Fibroblast of mammary gland (primary cell): ENCODE measurements around the gene KRTAP22-1.

ENCODE experiments used
- DNase-seq: peaks from one replicate; pipeline ENCODE4 v3.0.0-alpha.2; 2010; ENCODE audit warnings: low read depth
- H3K4me3 ChIP-seq: 2 replicates; pipeline ENCODE4 v1.5.1; 2011; ENCODE audit warnings: low read depth, mild to moderate bottlenecking, low read length, moderate library complexity; ENCODE audit not compliant: control insufficient read depth
- CTCF ChIP-seq: conservative IDR thresholded peaks from 2 replicates; pipeline ENCODE4 v1.5.1; 2011; ENCODE audit warnings: low read depth, low read length, inconsistent platforms; ENCODE audit not compliant: control insufficient read depth, insufficient read depth

KRTAP22-1 gene

GRCh38 chr21:30563630-30564029 is 37.3 kb upstream of the KRTAP22-1 start:
- no peak overlapping the region for H3K4me3 ChIP-seq
- no peak for DNase-seq
- no peak for TF ChIP-seq CTCF

GRCh38 chr21:30567617-30568016 is 33.3 kb upstream of the KRTAP22-1 start:
- no peak for DNase-seq
- TF ChIP-seq CTCF = no peak
- H3K4me3 ChIP-seq = no peak overlapping the region

- TF ChIP-seq CTCF = no peak
- DNase-seq = no peak
- no peak overlapping the region for H3K4me3 ChIP-seq
Measured at GRCh38 chr21:30577766-30578165, 23.1 kb upstream of the KRTAP22-1 start.

GRCh38 chr21:30579346-30579745 is 21.5 kb upstream of the KRTAP22-1 start:
- no peak for TF ChIP-seq CTCF
- no peak overlapping the region for H3K4me3 ChIP-seq
- DNase-seq = no peak

- no peak for DNase-seq
- H3K4me3 ChIP-seq = no peak overlapping the region
- TF ChIP-seq CTCF = no peak
Measured at GRCh38 chr21:30580132-30580531, 20.8 kb upstream of the KRTAP22-1 start.

GRCh38 chr21:30582870-30583269 is 18.0 kb upstream of the KRTAP22-1 start:
- H3K4me3 ChIP-seq = no peak overlapping the region
- DNase-seq = no peak
- no peak for TF ChIP-seq CTCF

GRCh38 chr21:30590297-30590696 is 10.6 kb upstream of the KRTAP22-1 start, which contains the start of gene KRTAP22-2:
TSS of gene KRTAP22-2 (minus strand) at chr21:30590397.
- no peak for TF ChIP-seq CTCF
- DNase-seq = no peak
- no peak within 1 kb of the TSS for H3K4me3 ChIP-seq
